Upper lobe of right lung (tissue), 1 donor: ENCODE data around the gene PTPRF. TPM values are rescaled to one million over a fixed set of nuclear protein-coding genes. Genes with fewer than 3 reads are reported as not detected.

Experiments used
- ATAC-seq: fragments of 200-7000 bp; cut with Tn5 transposase; one replicate; pipeline ENCODE4 v1.9.1; 2020; ENCODE audit warnings: mild to moderate bottlenecking, moderate library complexity
- DNase-seq: peaks from one replicate; pipeline ENCODE4 v3.0.0-alpha.2; 2020
- H3K27ac ChIP-seq: fragments of 200-600 bp; one replicate; pipeline ENCODE4 v1.8.0; 2022
- H3K27me3 ChIP-seq: fragments of 200-600 bp; one replicate; pipeline ENCODE4 v1.8.0; 2022; ENCODE audit warnings: mild to moderate bottlenecking
- H3K36me3 ChIP-seq: fragments of 200-600 bp; one replicate; pipeline ENCODE4 v1.8.0; 2022
- H3K4me1 ChIP-seq: fragments of 200-600 bp; one replicate; pipeline ENCODE4 v1.8.0; 2022
- H3K4me3 ChIP-seq: fragments of 200-600 bp; one replicate; pipeline ENCODE4 v1.8.0; 2022; ENCODE audit warnings: mild to moderate bottlenecking
- H3K9me3 ChIP-seq: fragments of 200-600 bp; one replicate; pipeline ENCODE4 v1.8.0; 2022
- intact Hi-C: fragments of 100-400 bp; cut with DNase I; formaldehyde crosslinking; loops from one replicate; pipeline ENCODE4 v1.11.0; 2022
- total RNA-seq: library from RNA; stranded (reverse); fragmentation: NEBNext Ultra II Directional; extraction: Animal tissue kit (Norgen Biotek cat#: 25700); gene quantifications from one replicate; pipeline ENCODE4 v1.2.1, GENCODE V29; 2021
- TF ChIP-seq, protein P1 (sequence below): fragments of 200-600 bp; IDR thresholded peaks from one replicate; pipeline ENCODE4 v1.8.0; 2022; ENCODE audit warnings: antibody characterized with exemption
- donor health status: DM: no; HTN: yes; CAD: no; lungs with severe emphysema.

The PTPRF gene
- total RNA-seq, 1 donor from 2014 or later = 199 TPM

DNA sequence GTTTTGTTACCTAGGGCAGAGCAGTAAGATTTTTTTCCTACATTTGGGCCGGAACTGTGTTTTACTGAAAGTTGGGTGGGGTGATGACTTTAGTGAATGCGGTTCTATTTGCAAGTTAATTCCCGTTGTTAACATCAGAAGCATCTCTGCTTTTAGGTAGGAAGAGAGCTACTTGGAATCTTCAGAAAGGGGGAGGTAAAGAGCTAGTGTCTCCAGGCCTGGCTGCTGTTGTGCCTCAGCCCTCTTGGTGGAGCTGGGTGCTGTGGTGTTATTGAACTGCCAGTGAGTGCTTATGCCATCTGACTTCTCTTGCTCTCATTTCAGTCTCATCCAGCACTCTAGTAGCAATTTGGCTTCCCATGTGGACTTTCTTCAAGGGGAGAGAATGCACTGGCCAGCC lies 122.7 kb downstream of the PTPRF start:
- TF ChIP-seq, protein P1, sequence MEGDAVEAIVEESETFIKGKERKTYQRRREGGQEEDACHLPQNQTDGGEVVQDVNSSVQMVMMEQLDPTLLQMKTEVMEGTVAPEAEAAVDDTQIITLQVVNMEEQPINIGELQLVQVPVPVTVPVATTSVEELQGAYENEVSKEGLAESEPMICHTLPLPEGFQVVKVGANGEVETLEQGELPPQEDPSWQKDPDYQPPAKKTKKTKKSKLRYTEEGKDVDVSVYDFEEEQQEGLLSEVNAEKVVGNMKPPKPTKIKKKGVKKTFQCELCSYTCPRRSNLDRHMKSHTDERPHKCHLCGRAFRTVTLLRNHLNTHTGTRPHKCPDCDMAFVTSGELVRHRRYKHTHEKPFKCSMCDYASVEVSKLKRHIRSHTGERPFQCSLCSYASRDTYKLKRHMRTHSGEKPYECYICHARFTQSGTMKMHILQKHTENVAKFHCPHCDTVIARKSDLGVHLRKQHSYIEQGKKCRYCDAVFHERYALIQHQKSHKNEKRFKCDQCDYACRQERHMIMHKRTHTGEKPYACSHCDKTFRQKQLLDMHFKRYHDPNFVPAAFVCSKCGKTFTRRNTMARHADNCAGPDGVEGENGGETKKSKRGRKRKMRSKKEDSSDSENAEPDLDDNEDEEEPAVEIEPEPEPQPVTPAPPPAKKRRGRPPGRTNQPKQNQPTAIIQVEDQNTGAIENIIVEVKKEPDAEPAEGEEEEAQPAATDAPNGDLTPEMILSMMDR = peak; percentile 9
- DNase-seq (no peak), ATAC-seq (no peak)
- Histone ChIP-seq H3K9me3 (no peaks in the 10 kb centered on the region), H3K27me3 (no peaks in the 10 kb centered on the region), H3K4me3 (no peak overlapping the region), H3K36me3 (peaks cover 52% of the 10 kb centered on the region), H3K4me1 (peaks cover 16% of the 10 kb centered on the region), H3K27ac (no peak overlapping the region)
- intact Hi-C loops = no loop called here

DNA sequence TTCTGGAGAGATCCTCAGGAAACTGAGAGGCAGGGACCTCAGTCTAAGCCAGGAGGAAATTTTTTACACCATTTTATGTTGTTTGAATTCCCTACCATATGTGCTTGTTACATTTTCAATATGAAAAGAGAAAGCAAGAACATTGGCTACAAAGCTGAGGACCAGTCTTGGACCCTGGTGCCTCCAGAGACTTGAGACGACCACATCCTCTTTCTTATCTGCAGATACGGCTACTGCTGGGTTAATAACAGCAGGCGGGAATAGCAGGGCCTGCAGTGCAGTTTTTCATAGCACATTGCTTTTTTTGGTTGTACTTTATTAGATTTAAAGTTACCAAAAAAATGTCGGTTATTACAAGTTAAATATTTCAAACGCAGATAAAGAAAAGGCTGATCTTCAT lies 123.2 kb downstream of the PTPRF start:
- H3K27me3 ChIP-seq = no peaks in the 10 kb centered on the region
- H3K4me3 ChIP-seq = no peak overlapping the region
- TF ChIP-seq, protein P1 = no peak
- H3K36me3 ChIP-seq = peaks cover 58% of the 10 kb centered on the region
- no peaks in the 10 kb centered on the region for H3K9me3 ChIP-seq
- ATAC-seq (no peak), DNase-seq (no peak)
- no peak overlapping the region for H3K27ac ChIP-seq
- H3K4me1 ChIP-seq = peaks cover 16% of the 10 kb centered on the region
- intact Hi-C loops = no loop called here

- H3K36me3 ChIP-seq = peaks cover 79% of the 10 kb centered on the region
- intact Hi-C loops = no loop called here
- no peaks in the 10 kb centered on the region for H3K9me3 ChIP-seq
- DNase-seq (no peak), ATAC-seq (no peak)
- H3K4me3 ChIP-seq = no peak overlapping the region
- no peaks in the 10 kb centered on the region for H3K27me3 ChIP-seq
- H3K4me1 ChIP-seq = peaks cover 15% of the 10 kb centered on the region
- H3K27ac ChIP-seq = no peak overlapping the region
- TF ChIP-seq, protein P1 = no peak
These were observed 125.3 kb downstream of the PTPRF start for GRCh38 chr1:43655953-43656352.

- TF ChIP-seq, protein P1 = no peak
- DNase-seq (no peak), ATAC-seq (no peak)
- Histone ChIP-seq H3K4me1 (no peaks in the 10 kb centered on the region), H3K27ac (no peak overlapping the region), H3K4me3 (no peak overlapping the region), H3K36me3 (peaks cover 99% of the 10 kb centered on the region), H3K9me3 (no peaks in the 10 kb centered on the region), H3K27me3 (no peaks in the 10 kb centered on the region)
- intact Hi-C loops = no loop called here
These were observed 128.8 kb downstream of the PTPRF start for GRCh38 chr1:43659212-43660166.

DNA sequence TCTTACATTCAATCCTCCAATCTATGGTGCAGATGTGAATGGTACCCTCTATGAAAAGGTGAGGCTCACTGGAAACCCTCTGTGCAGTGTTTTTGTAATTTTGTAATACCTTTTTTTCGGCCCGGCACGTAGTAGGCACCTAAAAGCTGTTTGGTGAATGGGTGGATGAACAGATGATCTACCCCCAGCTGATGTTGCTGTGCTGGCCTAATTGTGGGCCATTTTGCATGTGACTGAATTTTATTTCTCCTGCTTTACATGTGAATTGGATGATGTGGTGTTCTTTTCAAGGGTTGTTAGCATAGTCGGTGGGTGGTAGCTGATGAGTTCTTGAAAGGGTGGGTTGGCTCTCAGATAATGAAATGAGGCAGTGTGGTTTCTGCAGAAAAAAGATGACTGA lies 129.7 kb downstream of the PTPRF start:
- Histone ChIP-seq H3K4me1 (no peaks in the 10 kb centered on the region), H3K9me3 (no peaks in the 10 kb centered on the region), H3K4me3 (no peak overlapping the region), H3K27ac (no peak overlapping the region), H3K27me3 (no peaks in the 10 kb centered on the region), H3K36me3 (peaks cover 100% of the 10 kb centered on the region)
- ATAC-seq (no peak), DNase-seq (no peak)
- intact Hi-C loops = no loop called here
- TF ChIP-seq, protein P1 = no peak
